ENCODE results near the gene PFDN5.

GRCh38 chr12:53338916-53339315 lies 43.6 kb downstream of the PFDN5 start:
- no peak for TF ChIP-seq EZH2 (IDR thresholded peaks at IDR 0.05)
- TF ChIP-seq POLR2AphosphoS5 (IDR thresholded peaks at IDR 0.05; ENCODE audit: borderline replicate concordance, low read depth, low read length), result no peak
- TF ChIP-seq FOXP2 (optimal IDR thresholded peaks at IDR 0.05; ENCODE audit: control extremely low read depth, extremely low read length, insufficient read depth), result no peak
